ENCODE data around the gene HTR3D. TPM values are rescaled to one million over a fixed set of nuclear protein-coding genes. Genes with fewer than 3 reads are reported as not detected.

Gene HTR3D
- polyA plus RNA-seq, 1 of the 3 experiments (the other 2 are of a cell fraction) = not detected

GRCh38 chr3:184067573-184068055 lies 36.1 kb downstream of the HTR3D start:
- Histone ChIP-seq H3K36me3 (replicated peaks in 1 of 2; ENCODE audit: control insufficient read depth in 1 of 2, insufficient read depth in 2 of 2, low read length in 1 of 2) (no peaks in the 10 kb centered on the region), H3K27me3 (ENCODE audit: insufficient read depth) (no peaks in the 10 kb centered on the region), H3K27ac (ENCODE audit: low read depth in 2 of 2, low read length in 1 of 2) (no peak overlapping the region), H2AFZ (ENCODE audit: low read depth) (no peak overlapping the region), H3F3A (replicated peaks; ENCODE audit: insufficient read depth) (no peaks in the 10 kb centered on the region), H3K9me2 (no peaks in the 10 kb centered on the region), H3K4me1 (ENCODE audit: control insufficient read depth in 1 of 2, insufficient read depth in 2 of 2, low read depth in 1 of 2, low read length in 1 of 2) (no peaks in the 10 kb centered on the region; a peak in 1 of 4 replicates), H3K4me3 (ENCODE audit: low read depth in 2 of 2, low read length in 1 of 2) (no peak overlapping the region), H3K4me2 (no peak overlapping the region), H3K79me2 (ENCODE audit: insufficient read depth) (no peaks in the 10 kb centered on the region), H3K9me3 (no peaks in the 10 kb centered on the region), H3K9ac (no peak overlapping the region), H4K20me1 (ENCODE audit: insufficient read depth) (no peaks in the 10 kb centered on the region)
- CTCF ChIA-PET = no interaction called here
- 66% methylated on average over 6 of the region's 6 CpGs for WGBS (ENCODE audit: low lambda C conversion rate)
- DNase-seq = no peak
- TF ChIP-seq FOXJ3 (CRISPR knock-in tag; IDR thresholded peaks at IDR 0.05) = no peak
- no peak for TF ChIP-seq JUND (IDR thresholded peaks at IDR 0.05)
- TF ChIP-seq MEF2A (IDR thresholded peaks at IDR 0.05; ENCODE audit: borderline replicate concordance, low read depth) = no peak
- no peak for TF ChIP-seq GATA2 (CRISPR knock-in tag; IDR thresholded peaks at IDR 0.05)
- no peak for TF ChIP-seq NRF1 (IDR thresholded peaks at IDR 0.05; ENCODE audit: low read depth, low read length)
- TF ChIP-seq NFIC (IDR thresholded peaks at IDR 0.05; ENCODE audit: borderline replicate concordance) = no peak
- TF ChIP-seq IRF3 (IDR thresholded peaks at IDR 0.05; ENCODE audit: low read depth, low read length) = no peak
- TF ChIP-seq CTCF (IDR thresholded peaks at IDR 0.05) = no peak
- TF ChIP-seq USF2 (IDR thresholded peaks at IDR 0.05; ENCODE audit: borderline replicate concordance, low read depth, low read length) = no peak
- TF ChIP-seq USF1 (IDR thresholded peaks at IDR 0.05; ENCODE audit: borderline replicate concordance, low read depth) = no peak
- TF ChIP-seq RCOR1 (IDR thresholded peaks at IDR 0.05; ENCODE audit: low read length) = no peak
- TF ChIP-seq PBX3 (IDR thresholded peaks at IDR 0.05) = no peak
- TF ChIP-seq TCF12 (IDR thresholded peaks at IDR 0.05) = no peak
- TF ChIP-seq RFX5 (IDR thresholded peaks at IDR 0.05; ENCODE audit: low read length) = no peak
- no peak for TF ChIP-seq MXI1 (IDR thresholded peaks at IDR 0.05; ENCODE audit: low read depth, low read length)
- no peak for TF ChIP-seq GABPA (IDR thresholded peaks at IDR 0.05; ENCODE audit: low read depth)
- TF ChIP-seq EP300 (IDR thresholded peaks at IDR 0.05; ENCODE audit: borderline replicate concordance in 1 of 2, low read depth in 1 of 2, low read length in 1 of 2) = no peak
- no peak for TF ChIP-seq EZH2phosphoT487 (IDR thresholded peaks at IDR 0.05; ENCODE audit: borderline replicate concordance, low read depth)
- TF ChIP-seq TEAD4 (IDR thresholded peaks at IDR 0.05; ENCODE audit: borderline replicate concordance, insufficient read depth) = no peak
- POLR2A ChIA-PET = no interaction called here

Data from SK-N-SH (cell line).